ENCODE results near the gene CLBA1. TPM values are rescaled to one million over a fixed set of nuclear protein-coding genes. Genes with fewer than 3 reads are reported as not detected.

Gene CLBA1
- total RNA-seq, 1 experiment from 2014 or later = 3.0 TPM

GRCh38 chr14:105039458-105040205 is 54.0 kb downstream of the CLBA1 start:
- POLR2A ChIA-PET = no interaction called here

GRCh38 chr14:105041841-105042765 is 56.5 kb downstream of the CLBA1 start:
- Mint-ChIP-seq H3K27ac (ENCODE audit: unreplicated experiment) (no peak overlapping the region), H3K36me3 (ENCODE audit: insufficient read depth, unreplicated experiment) (no peaks in the 10 kb centered on the region)
- CTCF ChIA-PET = no interaction called here

More at GRCh38 chr14:105039458-105040205, 54.0 kb downstream of the CLBA1 start:
- intact Hi-C loops (cut with micrococcal nuclease; ENCODE audit: unreplicated experiment) = no loop called here
- CTCF ChIA-PET = no interaction called here
- Histone ChIP-seq H3K36me3 (ENCODE audit: control insufficient read depth, insufficient read depth, low read length) (no peaks in the 10 kb centered on the region), H3K4me3 (ENCODE audit: low read depth, low read length) (no peak overlapping the region), H3K27me3 (replicated peaks; ENCODE audit: control insufficient read depth, insufficient read depth, low read length) (no peaks in the 10 kb centered on the region; the same call in 1 of the 2 replicates), H3K9me3 (no peaks in the 10 kb centered on the region), H3K4me1 (no peaks in the 10 kb centered on the region)
- H3K4me1 Mint-ChIP-seq (ENCODE audit: low read depth, unreplicated experiment) = no peaks in the 10 kb centered on the region
- no TSS peak for BruUV-seq (replicated peaks)
- H3K4me3 Mint-ChIP-seq (ENCODE audit: unreplicated experiment) = no peak overlapping the region
- H3K27me3 Mint-ChIP-seq (ENCODE audit: insufficient read depth, unreplicated experiment) = peaks cover under 1% of the 10 kb centered on the region
- DNase-seq = no peak
- H3K36me3 Mint-ChIP-seq (ENCODE audit: insufficient read depth, unreplicated experiment) = no peaks in the 10 kb centered on the region
- H3K9me3 Mint-ChIP-seq (ENCODE audit: unreplicated experiment) = no peaks in the 10 kb centered on the region
- H3K27ac Mint-ChIP-seq (ENCODE audit: unreplicated experiment) = no peak overlapping the region
- TF ChIP-seq CTCF (IDR thresholded peaks at IDR 0.05; ENCODE audit: insufficient read depth in 1 of 2, low read depth in 1 of 2, low read length in 1 of 2, severe bottlenecking in 1 of 2, unreplicated experiment in 1 of 2) = no peak

More at GRCh38 chr14:105041841-105042765, 56.5 kb downstream of the CLBA1 start:
- POLR2A ChIA-PET = no interaction called here
- H3K4me3 ChIP-seq (ENCODE audit: low read depth, low read length) = no peak overlapping the region
- no peaks in the 10 kb centered on the region for H3K36me3 ChIP-seq (ENCODE audit: control insufficient read depth, insufficient read depth, low read length)
- peaks cover 5% of the 10 kb centered on the region for H3K27me3 Mint-ChIP-seq (ENCODE audit: insufficient read depth, unreplicated experiment)
- H3K4me1 Mint-ChIP-seq (ENCODE audit: low read depth, unreplicated experiment) = no peaks in the 10 kb centered on the region
- H3K27me3 ChIP-seq (replicated peaks; ENCODE audit: control insufficient read depth, insufficient read depth, low read length) = no peaks in the 10 kb centered on the region; the same call in 1 of the 2 replicates
- intact Hi-C loops (cut with micrococcal nuclease; ENCODE audit: unreplicated experiment) = no loop called here
- no peaks in the 10 kb centered on the region for H3K9me3 ChIP-seq
- H3K4me1 ChIP-seq = peaks cover 3% of the 10 kb centered on the region; the same call in 1 of the 2 replicates
- no peak for TF ChIP-seq CTCF (IDR thresholded peaks at IDR 0.05; ENCODE audit: insufficient read depth in 1 of 2, low read depth in 1 of 2, low read length in 1 of 2, severe bottlenecking in 1 of 2, unreplicated experiment in 1 of 2)
- BruUV-seq (replicated peaks) = no TSS peak
- H3K4me3 Mint-ChIP-seq (ENCODE audit: unreplicated experiment) = no peak overlapping the region
- DNase-seq = no peak
- H3K9me3 Mint-ChIP-seq (ENCODE audit: unreplicated experiment) = no peaks in the 10 kb centered on the region

Data from Caco-2 (cell line).